HepG2 (cell line): ENCODE measurements around the gene FBXO41. TPM values are rescaled to one million over a fixed set of nuclear protein-coding genes. Genes with fewer than 3 reads are reported as not detected.

Experiments
- ATAC-seq: fragments of 200-7000 bp; cut with Tn5 transposase; 3 replicates; pipeline ENCODE4 v1.9.1; 2020; ENCODE audit warnings: mild to moderate bottlenecking, moderate library complexity
- BruUV-seq: library from RNA; stranded (reverse); fragments of 400-500 nt; replicated peaks from 2 replicates; lab custom pipeline; 2021; lab: Mats Ljungman, UMichigan
- CTCF ChIA-PET: fragments of 300-600 bp; formaldehyde crosslinking; extraction: SDS; loops from one replicate; lab custom pipeline; 2021; ENCODE audit warnings: low total read pairs, inconsistent platforms, low intra/inter-chr PET ratio; lab: Yijun Ruan, JAX
- POLR2A ChIA-PET: fragments of 350-600 bp; sonication (Branson Sonifier 250); formaldehyde crosslinking; loops from one replicate; lab custom pipeline; 2020; ENCODE audit warnings: antibody characterized with exemption, inconsistent platforms; lab: Yijun Ruan, JAX
- DNase-seq: peaks from one replicate; pipeline ENCODE4 v3.0.0-alpha.2; 2015; ENCODE audit warnings: low spot score
- FAIRE-seq: peaks from 3 replicates; lab custom pipeline; 2011; peaks lifted over from hg19 to GRCh38; lab: Jason Lieb, UNC
- H2AFZ ChIP-seq: one replicate; pipeline ENCODE4 v1.6.1; 2011; ENCODE audit warnings: low read length, inconsistent platforms
- H3K27ac ChIP-seq: fragments of 300-600 bp; 3 replicates; pipeline ENCODE4 v1.8.0; 2011; ENCODE audit warnings: mixed run types, mild to moderate bottlenecking, mixed read lengths, low read length, inconsistent platforms; ENCODE audit not compliant: insufficient read depth; ENCODE audit errors: extremely low read length
- H3K27me3 ChIP-seq, 2 experiments: fragments of 200-600 bp in 1 of 2; 2 replicates in 1 of 2; 3 replicates in 1 of 2; pipeline versions ENCODE4 v1.6.0 to v1.8.0; 2011; ENCODE audit warnings: low read length in 2 of 2, mild to moderate bottlenecking in 2 of 2, moderate library complexity in 2 of 2, inconsistent platforms in 1 of 2; ENCODE audit not compliant: insufficient read depth in 2 of 2, control insufficient read depth in 1 of 2
- H3K36me3 ChIP-seq, 2 experiments: fragments of 200-600 bp in 1 of 2; replicated peaks in 1 of 2; 2 replicates in 1 of 2; 3 replicates in 1 of 2; pipeline versions ENCODE4 v1.5.1 to v1.8.0; 2011; ENCODE audit warnings: low read length in 2 of 2, inconsistent platforms in 1 of 2; ENCODE audit not compliant: insufficient read depth in 2 of 2, control insufficient read depth in 1 of 2
- H3K4me1 ChIP-seq: 2 replicates; pipeline ENCODE4 v1.5.1; 2012; ENCODE audit warnings: low read length, inconsistent platforms; ENCODE audit not compliant: insufficient read depth
- H3K4me2 ChIP-seq: 2 replicates; pipeline ENCODE4 v1.6.0; 2011; ENCODE audit warnings: low read depth, low read length, inconsistent platforms
- H3K4me3 ChIP-seq, 3 experiments: fragments of 200-600 bp in 1 of 3; sonication (generic), shearing (Covaris generic) in 1 of 3; replicated peaks in 1 of 3; 2 replicates each; pipeline ENCODE4 v1.5.1; 2011 to 2016; ENCODE audit warnings: low read length in 3 of 3, inconsistent platforms in 2 of 3, low read depth in 2 of 3, mild to moderate bottlenecking in 2 of 3, control low read depth in 1 of 3, mixed read lengths in 1 of 3; ENCODE audit not compliant: insufficient read depth in 1 of 3
- H3K79me2 ChIP-seq: one replicate; pipeline ENCODE4 v1.6.1; 2011; ENCODE audit warnings: low read length, inconsistent platforms; ENCODE audit not compliant: insufficient read depth
- H3K9ac ChIP-seq: 2 replicates; pipeline ENCODE4 v1.6.0; 2011; ENCODE audit warnings: mild to moderate bottlenecking, low read depth, low read length, inconsistent platforms; ENCODE audit not compliant: insufficient read depth
- H3K9me3 ChIP-seq: 2 replicates; pipeline ENCODE4 v1.5.1; 2012; ENCODE audit warnings: mild to moderate bottlenecking, low read length
- H4K20me1 ChIP-seq: 2 replicates; pipeline ENCODE4 v1.6.0; 2011; ENCODE audit warnings: inconsistent platforms, mild to moderate bottlenecking, low read length, moderate library complexity; ENCODE audit not compliant: insufficient read depth
- CCAR2 ChIP-seq: fragments of 200-400 bp; formaldehyde crosslinking; optimal IDR thresholded peaks from 2 replicates; pipeline ENCODE3; 2018; ENCODE audit warnings: low read depth, mild to moderate bottlenecking, low read length, moderate library complexity
- CEBPG ChIP-seq: IDR thresholded peaks from 2 replicates; pipeline ENCODE4 v1.6.1; 2016
- CHCHD3 ChIP-seq: sonication (generic); formaldehyde crosslinking; IDR thresholded peaks from 2 replicates; pipeline ENCODE4 v1.8.0; 2022; ENCODE audit warnings: mild to moderate bottlenecking, missing genetic modification reagents, moderate library complexity
- FOXC1 ChIP-seq: sonication (generic); formaldehyde crosslinking; IDR thresholded peaks from 2 replicates; pipeline ENCODE4 v1.8.0; 2022; ENCODE audit warnings: mild to moderate bottlenecking, missing genetic modification reagents, borderline replicate concordance
- FOXM1 ChIP-seq: sonication (generic); formaldehyde crosslinking; IDR thresholded peaks from 2 replicates; pipeline ENCODE4 v1.5.0; 2020; ENCODE audit warnings: missing genetic modification reagents
- RORA ChIP-seq: sonication (generic); formaldehyde crosslinking; IDR thresholded peaks from 2 replicates; pipeline ENCODE4 v1.5.0; 2020; ENCODE audit warnings: mild to moderate bottlenecking, missing genetic modification reagents, moderate library complexity
- TRIM22 ChIP-seq: fragments of 450-650 bp; IDR thresholded peaks from 2 replicates; pipeline ENCODE4 v1.6.1; 2017
- ZHX1 ChIP-seq: sonication (generic); formaldehyde crosslinking; IDR thresholded peaks from 2 replicates; pipeline ENCODE4 v1.8.1; 2022; ENCODE audit warnings: low read depth, mild to moderate bottlenecking, missing genetic modification reagents
- ZNF749 ChIP-seq: sonication (generic); formaldehyde crosslinking; IDR thresholded peaks from 2 replicates; pipeline ENCODE4 v1.8.0; 2022; ENCODE audit warnings: mild to moderate bottlenecking, missing genetic modification reagents, moderate library complexity, borderline replicate concordance
- WGBS: methylation state at CpG from one replicate; pipeline ENCODE4 v1.1.6; 2017; ENCODE audit warnings: low lambda C conversion rate; 5-methylcytosine and 5-hydroxymethylcytosine counted together
- in situ Hi-C: cut with HindIII; loops from 2 replicates; pipeline ENCODE4 v1.10.0; 2017; ENCODE audit warnings: low pct_unique_long_range_greater_than_20kb; ENCODE audit not compliant: extremely low pct_ligation_motif_present
- intact Hi-C: fragments of 100-400 bp; cut with micrococcal nuclease; formaldehyde crosslinking; loops from one replicate; pipeline ENCODE4 v1.10.0; 2022; ENCODE audit not compliant: unreplicated experiment
- polyA plus RNA-seq, 8 experiments: library from polyadenylated mRNA; depleted of rRNA in 3 of 8; stranded (reverse) in 7 of 8; unstranded in 1 of 8; fragments of >200 nt; fragmentation: Illumina TruSeq in 4 of 8; extraction: Trizol in 4 of 8; gene quantifications; 2 replicates each; pipeline versions ENCODE4 v1.2.1 to v1.2.3, GENCODE V29; 2011 to 2016; ENCODE audit warnings: low read depth in 4 of 8, missing spikeins in 1 of 8, mixed read lengths in 1 of 8; ENCODE audit not compliant: insufficient read depth in 1 of 8
- total RNA-seq, 5 experiments: library from RNA; depleted of rRNA; stranded (reverse); fragments of >200 nt; fragmentation: Illumina TruSeq; extraction: Trizol; gene quantifications; 2 replicates each; pipeline ENCODE4 v1.2.3, GENCODE V29; 2016; ENCODE audit warnings: low read depth in 1 of 5

The FBXO41 gene
- total and polyA plus RNA-seq, 2 of the 13 experiments (the other 11 are each of a cell fraction or from before 2014, with no cell fraction given) = 4.2 to 10.3 TPM

GRCh38 chr2:73210696-73211095, 73.6 kb downstream of the FBXO41 start:
- H3K79me2 ChIP-seq = peaks cover 16% of the 10 kb centered on the region
- 27% methylated on average over 6 of the region's 6 CpGs for WGBS
- no peaks in the 10 kb centered on the region for H3K27me3 ChIP-seq
- no peak for DNase-seq
- TF ChIP-seq FOXM1 (CRISPR knock-in tag) (no peak), CCAR2 (no peak), ZNF749 (CRISPR knock-in tag) (no peak), CEBPG (no peak), CHCHD3 (CRISPR knock-in tag) (no peak), ZHX1 (CRISPR knock-in tag) (no peak), RORA (no peak), FOXC1 (CRISPR knock-in tag) (no peak), TRIM22 (no peak)
- H3K27ac ChIP-seq = no peak overlapping the region
- ChIA-PET CTCF (no interaction called here), POLR2A (interaction anchor here (0.9 to 4.5 kb wide), 3 partner anchors 16 to 175 kb away, joined by 3 to 93 read pairs (median 3); no protein-coding TSS in a partner anchor)
- no peaks in the 10 kb centered on the region for H3K36me3 ChIP-seq
- H3K9ac ChIP-seq = no peak overlapping the region
- peak overlapping the region; percentile 56; the same call in 1 of the 2 replicates for H3K4me2 ChIP-seq
- ATAC-seq = no peak
- no TSS peak for BruUV-seq
- H2AFZ ChIP-seq = no peak overlapping the region
- FAIRE-seq = no peak
- no peak overlapping the region for H3K4me3 ChIP-seq
- H4K20me1 ChIP-seq = peaks cover 4% of the 10 kb centered on the region; the same call in 1 of the 2 replicates
- intact Hi-C loops = loop anchor here (10.0 kb wide), 1 partner anchor 174 kb away; the partner anchor contains the start of gene ALMS1
- H3K4me1 ChIP-seq = peaks cover 61% of the 10 kb centered on the region
- in situ Hi-C loops = loop anchor here (5.0 kb wide), 1 partner anchor 33 kb away; no protein-coding TSS in a partner anchor
- no peaks in the 10 kb centered on the region for H3K9me3 ChIP-seq
